Caco-2 (cell line): ENCODE measurements around the gene DNAH10. TPM values are rescaled to one million over a fixed set of nuclear protein-coding genes. Genes with fewer than 3 reads are reported as not detected.
"Not testable (repeated sequence)": the region's sequence is repeated elsewhere in the genome, so short reads cannot be mapped to it uniquely, and the experiment has no call there.

Experiments
- BruUV-seq: library from RNA; stranded (reverse); fragments of 400-500 nt; replicated peaks from 2 replicates; lab custom pipeline; 2021; lab: Mats Ljungman, UMichigan
- CTCF ChIA-PET: fragments of 300-600 bp; sonication (Branson Sonifier 250); formaldehyde crosslinking; loops from one replicate; lab custom pipeline; 2022; ENCODE audit warnings: antibody characterized with exemption; lab: Charles Lee
- POLR2A ChIA-PET: fragments of 300-600 bp; sonication (Branson Sonifier 250); formaldehyde crosslinking; loops from one replicate; lab custom pipeline; 2022; ENCODE audit warnings: antibody characterized with exemption; lab: Charles Lee
- DNase-seq, 2 experiments: peaks; one replicate each; pipeline versions ENCODE4 v3.0.0 to v3.0.0-alpha.2; 2020 to 2022
- H3K27me3 ChIP-seq: replicated peaks from 2 replicates; pipeline ENCODE4 v1.6.0; 2011; ENCODE audit warnings: low read length; ENCODE audit not compliant: control insufficient read depth, insufficient read depth
- H3K36me3 ChIP-seq: 2 replicates; pipeline ENCODE4 v1.5.1; 2011; ENCODE audit warnings: low read length; ENCODE audit not compliant: control insufficient read depth, insufficient read depth
- H3K4me1 ChIP-seq: fragments of 250-450 bp; sonication (Bioruptor Pico); 2 replicates; pipeline ENCODE4 v1.5.1; 2020; ENCODE audit warnings: mild to moderate bottlenecking
- H3K4me3 ChIP-seq: 2 replicates; pipeline ENCODE4 v1.5.1; 2011; ENCODE audit warnings: low read depth, mild to moderate bottlenecking, control low read depth, low read length
- H3K9me3 ChIP-seq: fragments of 250-450 bp; sonication (Bioruptor Pico); 2 replicates; pipeline ENCODE4 v1.5.1; 2020; ENCODE audit warnings: mild to moderate bottlenecking, moderate library complexity
- H3K27ac Mint-ChIP-seq: one replicate; pipeline ENCODE4 v1.8.0; 2022; ENCODE audit warnings: mixed read lengths; ENCODE audit not compliant: unreplicated experiment
- H3K27me3 Mint-ChIP-seq: one replicate; pipeline ENCODE4 v1.8.0; 2022; ENCODE audit warnings: mixed read lengths; ENCODE audit not compliant: insufficient read depth, unreplicated experiment
- H3K36me3 Mint-ChIP-seq: one replicate; pipeline ENCODE4 v1.8.0; 2022; ENCODE audit warnings: mild to moderate bottlenecking, mixed read lengths; ENCODE audit not compliant: insufficient read depth, unreplicated experiment
- H3K4me1 Mint-ChIP-seq: one replicate; pipeline ENCODE4 v1.8.0; 2022; ENCODE audit warnings: low read depth, mixed read lengths; ENCODE audit not compliant: unreplicated experiment
- H3K4me3 Mint-ChIP-seq: one replicate; pipeline ENCODE4 v1.8.0; 2022; ENCODE audit warnings: mild to moderate bottlenecking, moderate library complexity, mixed read lengths; ENCODE audit not compliant: unreplicated experiment
- H3K9me3 Mint-ChIP-seq: one replicate; pipeline ENCODE4 v1.8.0; 2022; ENCODE audit warnings: mixed read lengths; ENCODE audit not compliant: unreplicated experiment
- intact Hi-C: fragments of 100-400 bp; cut with micrococcal nuclease; formaldehyde crosslinking; loops from one replicate; pipeline ENCODE4 v1.10.0; 2022; ENCODE audit not compliant: unreplicated experiment
- total RNA-seq: library from RNA; stranded (reverse); gene quantifications from 2 replicates; pipeline ENCODE4 v1.2.3, GENCODE V29; 2022
- TF ChIP-seq, protein P1 (sequence below), 2 experiments: fragments of 200-600 bp in 1 of 2; IDR thresholded peaks; 1 replicate in 1 of 2; 2 replicates in 1 of 2; pipeline versions ENCODE4 v1.5.1 to v1.8.0; 2011 to 2022; ENCODE audit warnings: antibody characterized with exemption in 1 of 2, control low read depth in 1 of 2, inconsistent platforms in 1 of 2, low read depth in 1 of 2, low read length in 1 of 2, mild to moderate bottlenecking in 1 of 2, moderate library complexity in 1 of 2; ENCODE audit not compliant: insufficient read depth in 1 of 2, severe bottlenecking in 1 of 2, unreplicated experiment in 1 of 2

The DNAH10 gene
- total RNA-seq, 1 experiment from 2014 or later, result 0.45 TPM

DNA sequence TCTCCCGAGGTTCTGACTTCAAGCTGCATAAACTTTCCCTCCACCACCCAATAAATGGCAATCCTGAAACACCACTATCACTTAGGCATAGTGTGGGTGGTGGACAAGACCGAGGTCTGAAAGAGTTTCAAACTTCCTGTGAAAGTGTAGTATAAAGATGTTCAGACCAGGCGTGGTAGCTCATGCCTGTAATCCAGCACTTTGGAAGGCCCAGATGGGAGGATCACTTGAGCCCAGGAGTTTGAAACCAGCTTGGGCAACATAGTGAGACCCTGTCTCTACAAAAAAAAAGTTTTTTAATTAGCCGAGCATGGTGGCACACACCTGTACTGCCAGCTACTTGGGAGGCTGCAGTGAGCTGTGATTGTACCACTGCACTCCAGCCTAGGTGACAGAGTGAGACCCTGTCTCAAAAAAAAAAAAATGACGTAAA is 148.7 kb downstream of the DNAH10 start:
- intact Hi-C loops, result no loop called here
- H3K36me3 Mint-ChIP-seq, result peaks cover 19% of the 10 kb centered on the region
- no peaks in the 10 kb centered on the region for H3K9me3 Mint-ChIP-seq
- no peaks in the 10 kb centered on the region for H3K36me3 ChIP-seq
- H3K27me3 Mint-ChIP-seq, result no peaks in the 10 kb centered on the region
- no peak for DNase-seq
- peak overlapping the region; percentile 54 for H3K27ac Mint-ChIP-seq
- H3K27me3 ChIP-seq, result no peaks in the 10 kb centered on the region
- no peaks in the 10 kb centered on the region for H3K9me3 ChIP-seq
- ChIA-PET POLR2A (no interaction called here), CTCF (no interaction called here)
- no peak overlapping the region for H3K4me3 ChIP-seq
- H3K4me1 ChIP-seq, result no peaks in the 10 kb centered on the region
- no TSS peak for BruUV-seq
- no peak overlapping the region for H3K4me3 Mint-ChIP-seq
- H3K4me1 Mint-ChIP-seq, result no peaks in the 10 kb centered on the region
- TF ChIP-seq, protein P1, sequence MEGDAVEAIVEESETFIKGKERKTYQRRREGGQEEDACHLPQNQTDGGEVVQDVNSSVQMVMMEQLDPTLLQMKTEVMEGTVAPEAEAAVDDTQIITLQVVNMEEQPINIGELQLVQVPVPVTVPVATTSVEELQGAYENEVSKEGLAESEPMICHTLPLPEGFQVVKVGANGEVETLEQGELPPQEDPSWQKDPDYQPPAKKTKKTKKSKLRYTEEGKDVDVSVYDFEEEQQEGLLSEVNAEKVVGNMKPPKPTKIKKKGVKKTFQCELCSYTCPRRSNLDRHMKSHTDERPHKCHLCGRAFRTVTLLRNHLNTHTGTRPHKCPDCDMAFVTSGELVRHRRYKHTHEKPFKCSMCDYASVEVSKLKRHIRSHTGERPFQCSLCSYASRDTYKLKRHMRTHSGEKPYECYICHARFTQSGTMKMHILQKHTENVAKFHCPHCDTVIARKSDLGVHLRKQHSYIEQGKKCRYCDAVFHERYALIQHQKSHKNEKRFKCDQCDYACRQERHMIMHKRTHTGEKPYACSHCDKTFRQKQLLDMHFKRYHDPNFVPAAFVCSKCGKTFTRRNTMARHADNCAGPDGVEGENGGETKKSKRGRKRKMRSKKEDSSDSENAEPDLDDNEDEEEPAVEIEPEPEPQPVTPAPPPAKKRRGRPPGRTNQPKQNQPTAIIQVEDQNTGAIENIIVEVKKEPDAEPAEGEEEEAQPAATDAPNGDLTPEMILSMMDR (IDR thresholded peaks at IDR 0.05; ENCODE audit: insufficient read depth in 1 of 2, low read depth in 1 of 2, low read length in 1 of 2, severe bottlenecking in 1 of 2, unreplicated experiment in 1 of 2), result no peak

DNA sequence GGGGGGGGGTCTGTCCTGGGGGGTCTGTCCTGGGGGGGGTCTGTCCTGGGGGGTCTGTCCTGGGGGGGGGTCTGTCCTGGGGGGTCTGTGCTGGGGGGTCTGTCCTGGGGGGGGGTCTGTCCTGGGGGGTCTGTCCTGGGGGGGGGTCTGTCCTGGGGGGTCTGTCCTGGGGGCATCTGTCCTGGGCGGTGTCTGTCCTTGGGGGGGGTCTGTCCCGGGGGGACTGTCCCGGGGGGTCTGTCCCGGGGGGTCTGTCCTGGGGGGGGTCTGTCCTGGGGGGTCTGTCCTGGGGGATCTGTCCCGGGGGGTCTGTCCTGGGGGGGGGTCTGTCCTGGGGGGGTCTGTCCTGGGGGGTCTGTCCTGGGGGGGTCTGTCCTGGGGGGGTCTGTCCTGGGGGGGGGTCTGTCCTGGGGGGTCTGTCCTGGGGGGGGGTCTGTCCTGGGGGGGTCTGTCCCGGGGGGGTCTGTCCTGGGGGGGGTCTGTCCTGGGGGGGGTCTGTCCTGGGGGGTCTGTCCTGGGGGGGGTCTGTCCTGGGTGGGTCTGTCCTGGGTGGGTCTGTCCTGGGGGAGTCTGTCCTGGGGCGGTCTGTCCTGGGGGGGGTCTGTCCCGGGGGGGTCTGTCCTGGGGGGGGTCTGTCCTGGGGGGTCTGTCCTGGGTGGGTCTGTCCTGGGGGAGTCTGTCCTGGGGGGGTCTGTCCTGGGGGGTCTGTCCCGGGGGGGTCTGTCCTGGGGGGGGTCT is 149.7 kb downstream of the DNAH10 start:
- H3K36me3 ChIP-seq, H3K27me3 Mint-ChIP-seq, BruUV-seq, H3K4me1 ChIP-seq, H3K4me3 ChIP-seq, POLR2A ChIA-PET, H3K9me3 Mint-ChIP-seq, CTCF ChIA-PET, H3K9me3 ChIP-seq, H3K27me3 ChIP-seq, intact Hi-C loops, DNase-seq, H3K4me1 Mint-ChIP-seq: not testable (repeated sequence)
- H3K4me3 Mint-ChIP-seq, result peak overlapping the region; percentile 30
- peak overlapping the region; percentile 63 for H3K27ac Mint-ChIP-seq
- H3K36me3 Mint-ChIP-seq, result peaks cover 19% of the 10 kb centered on the region

DNA sequence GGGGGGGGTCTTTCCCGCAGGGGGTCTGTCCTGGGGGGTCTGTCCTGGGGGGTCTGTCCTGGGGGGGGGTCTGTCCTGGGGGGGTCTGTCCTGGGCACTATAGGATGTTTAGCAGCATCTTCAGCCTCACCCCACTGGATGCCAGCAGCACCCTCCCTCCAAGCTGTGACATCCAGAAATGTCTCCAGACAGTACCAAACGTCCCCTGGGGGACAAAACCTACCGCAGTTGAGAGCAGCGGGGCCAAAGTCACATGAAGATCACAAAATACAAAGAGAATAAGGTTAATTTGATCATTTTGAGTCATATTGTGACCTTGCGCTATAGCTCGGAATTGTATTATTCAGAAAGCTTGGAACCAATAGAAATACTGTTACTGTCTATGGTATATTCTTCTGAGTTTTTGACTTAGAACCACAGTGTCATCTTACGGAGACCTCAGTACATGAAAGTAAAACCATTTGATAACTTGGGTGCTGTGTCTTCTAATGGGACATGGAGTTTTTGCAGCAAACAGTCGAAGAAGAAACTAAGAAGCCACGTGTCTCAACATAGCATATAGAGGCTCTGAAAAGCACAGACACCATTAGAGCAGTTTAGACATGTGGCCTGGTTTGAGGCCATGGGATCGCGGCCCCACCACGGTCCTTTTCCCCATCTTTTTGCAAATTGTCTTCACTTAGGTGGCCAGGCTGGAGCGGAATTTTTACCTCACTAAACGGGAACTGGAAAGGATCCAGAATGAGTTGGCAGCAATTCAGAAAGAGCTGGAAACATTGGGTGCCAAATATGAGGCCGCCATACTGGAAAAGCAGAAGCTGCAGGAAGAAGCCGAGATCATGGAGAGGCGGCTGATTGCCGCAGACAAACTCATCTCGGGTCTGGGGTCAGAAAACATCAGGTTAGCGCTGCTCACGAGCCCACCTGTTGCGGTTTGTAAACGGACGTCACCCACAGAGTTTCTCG is 150.6 kb downstream of the DNAH10 start:
- H3K9me3 ChIP-seq, result no peaks in the 10 kb centered on the region
- H3K4me1 ChIP-seq, result no peaks in the 10 kb centered on the region
- ChIA-PET POLR2A (no interaction called here), CTCF (no interaction called here)
- TF ChIP-seq, protein P1 (IDR thresholded peaks at IDR 0.05; ENCODE audit: insufficient read depth in 1 of 2, low read depth in 1 of 2, low read length in 1 of 2, severe bottlenecking in 1 of 2, unreplicated experiment in 1 of 2), result no peak
- H3K36me3 ChIP-seq, result no peaks in the 10 kb centered on the region
- no peaks in the 10 kb centered on the region for H3K27me3 Mint-ChIP-seq
- H3K4me3 ChIP-seq, result no peak overlapping the region
- H3K9me3 Mint-ChIP-seq, result no peaks in the 10 kb centered on the region
- peak overlapping the region; percentile 63 for H3K27ac Mint-ChIP-seq
- H3K36me3 Mint-ChIP-seq, result peaks cover 19% of the 10 kb centered on the region
- intact Hi-C loops, result no loop called here
- H3K27me3 ChIP-seq, result no peaks in the 10 kb centered on the region
- H3K4me3 Mint-ChIP-seq, result peak overlapping the region; percentile 30
- no peaks in the 10 kb centered on the region for H3K4me1 Mint-ChIP-seq
- no peak for DNase-seq
- BruUV-seq, result no TSS peak
